Myometrial cell (primary cell): ENCODE results near the gene FERMT1. TPM values are rescaled to one million over a fixed set of nuclear protein-coding genes. Genes with fewer than 3 reads are reported as not detected.

Source experiments
- total RNA-seq: library from RNA; depleted of rRNA; stranded (reverse); fragments of >200 nt; gene quantifications from 2 replicates; pipeline ENCODE4 v1.2.3, GENCODE V29; 2015

FERMT1 gene, protein sequence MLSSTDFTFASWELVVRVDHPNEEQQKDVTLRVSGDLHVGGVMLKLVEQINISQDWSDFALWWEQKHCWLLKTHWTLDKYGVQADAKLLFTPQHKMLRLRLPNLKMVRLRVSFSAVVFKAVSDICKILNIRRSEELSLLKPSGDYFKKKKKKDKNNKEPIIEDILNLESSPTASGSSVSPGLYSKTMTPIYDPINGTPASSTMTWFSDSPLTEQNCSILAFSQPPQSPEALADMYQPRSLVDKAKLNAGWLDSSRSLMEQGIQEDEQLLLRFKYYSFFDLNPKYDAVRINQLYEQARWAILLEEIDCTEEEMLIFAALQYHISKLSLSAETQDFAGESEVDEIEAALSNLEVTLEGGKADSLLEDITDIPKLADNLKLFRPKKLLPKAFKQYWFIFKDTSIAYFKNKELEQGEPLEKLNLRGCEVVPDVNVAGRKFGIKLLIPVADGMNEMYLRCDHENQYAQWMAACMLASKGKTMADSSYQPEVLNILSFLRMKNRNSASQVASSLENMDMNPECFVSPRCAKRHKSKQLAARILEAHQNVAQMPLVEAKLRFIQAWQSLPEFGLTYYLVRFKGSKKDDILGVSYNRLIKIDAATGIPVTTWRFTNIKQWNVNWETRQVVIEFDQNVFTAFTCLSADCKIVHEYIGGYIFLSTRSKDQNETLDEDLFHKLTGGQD
- total RNA-seq = 6.6 and 7.5 TPM in 2 replicates

DNA sequence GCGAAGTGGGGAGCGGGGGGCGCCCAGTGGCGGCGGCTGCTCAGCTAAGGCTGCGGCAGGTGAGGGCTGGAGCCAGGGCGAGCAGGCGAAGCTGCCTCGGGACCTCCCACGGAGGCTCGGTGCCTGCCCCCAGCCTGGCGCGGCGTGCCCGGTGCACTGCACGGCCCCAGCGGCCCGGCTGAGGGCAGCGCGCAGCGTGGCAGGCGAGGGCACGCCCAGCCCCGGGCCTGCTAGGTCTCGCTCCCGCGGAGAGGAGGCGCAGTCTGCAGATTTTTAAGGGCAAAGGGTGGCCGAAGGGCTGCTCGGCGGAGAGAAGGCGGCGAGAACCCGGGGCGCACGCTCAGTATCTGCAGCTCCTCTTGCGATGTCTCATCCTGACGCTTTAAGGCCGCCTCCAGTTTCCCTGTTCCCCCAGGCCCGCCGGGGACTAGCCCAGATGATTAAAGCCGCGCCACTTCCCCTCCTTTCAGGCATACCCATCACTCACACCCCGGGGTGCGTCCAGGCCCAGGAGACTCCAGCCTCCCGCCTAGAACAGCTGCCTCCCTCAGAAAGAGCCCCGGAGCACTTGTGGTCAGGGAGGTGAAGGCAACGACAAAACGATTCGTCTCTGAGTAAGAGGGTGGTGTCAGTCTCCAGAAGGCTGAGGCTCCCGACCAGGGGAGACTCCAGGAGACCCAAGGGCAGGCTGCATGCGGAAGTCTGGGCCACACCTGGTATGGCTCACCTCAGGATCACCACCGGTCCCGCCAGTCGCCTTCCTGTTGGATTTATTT, at the start of gene FERMT1:
Gene FERMT1 (minus strand): TSS at position 158 of the 776 bp plus-strand sequence. CDS start 3,476 bp downstream, outside the sequence.

GRCh38 chr20:6053776-6054688, 68.8 kb downstream of the FERMT1 start, which contains the start of gene LRRN4:
TSS of gene LRRN4 (minus strand) at chr20:6054060. CDS start at chr20:6052799, 1,261 bp downstream.

Other genes starting within 250 kb of the FERMT1 start
- 0.29 and 0.89 TPM in 2 replicates for gene CHGB, start 211.5 kb downstream of the FERMT1 start, total RNA-seq
- gene TRMT6, start 172.5 kb downstream of the FERMT1 start, total RNA-seq = 11.2 and 13.0 TPM in 2 replicates
- 10.4 and 14.2 TPM in 2 replicates for gene MCM8, start 172.4 kb downstream of the FERMT1 start, total RNA-seq
- 45.2 and 45.6 TPM in 2 replicates for gene CRLS1, start 116.9 kb downstream of the FERMT1 start, total RNA-seq
- gene LRRN4, start 69.0 kb downstream of the FERMT1 start, total RNA-seq = not detected in 2 replicates